Measurements from ENCODE around the gene TBC1D8.

TBC1D8 gene

DNA sequence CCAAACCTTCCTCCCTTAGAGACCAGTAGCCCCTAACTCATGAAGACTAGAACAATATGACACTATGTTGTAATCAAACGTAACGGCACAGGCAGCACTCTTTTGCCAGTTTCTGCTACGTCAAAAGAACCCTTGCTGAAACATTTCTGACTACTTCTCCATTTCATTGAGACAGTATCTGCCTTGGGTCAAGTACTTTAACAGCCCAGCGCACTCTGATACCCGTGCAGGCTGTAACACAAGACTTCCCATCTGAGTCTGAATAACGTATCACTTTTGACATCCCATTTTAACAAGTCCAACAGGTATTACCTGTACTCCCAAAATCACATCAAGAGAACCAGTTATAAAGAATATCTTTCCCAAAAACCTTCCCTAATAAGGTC is 38.4 kb downstream of the TBC1D8 start:
- no peak for DNase-seq (ENCODE audit: low read depth in 1 of 2, low spot score in 1 of 2)

DNA sequence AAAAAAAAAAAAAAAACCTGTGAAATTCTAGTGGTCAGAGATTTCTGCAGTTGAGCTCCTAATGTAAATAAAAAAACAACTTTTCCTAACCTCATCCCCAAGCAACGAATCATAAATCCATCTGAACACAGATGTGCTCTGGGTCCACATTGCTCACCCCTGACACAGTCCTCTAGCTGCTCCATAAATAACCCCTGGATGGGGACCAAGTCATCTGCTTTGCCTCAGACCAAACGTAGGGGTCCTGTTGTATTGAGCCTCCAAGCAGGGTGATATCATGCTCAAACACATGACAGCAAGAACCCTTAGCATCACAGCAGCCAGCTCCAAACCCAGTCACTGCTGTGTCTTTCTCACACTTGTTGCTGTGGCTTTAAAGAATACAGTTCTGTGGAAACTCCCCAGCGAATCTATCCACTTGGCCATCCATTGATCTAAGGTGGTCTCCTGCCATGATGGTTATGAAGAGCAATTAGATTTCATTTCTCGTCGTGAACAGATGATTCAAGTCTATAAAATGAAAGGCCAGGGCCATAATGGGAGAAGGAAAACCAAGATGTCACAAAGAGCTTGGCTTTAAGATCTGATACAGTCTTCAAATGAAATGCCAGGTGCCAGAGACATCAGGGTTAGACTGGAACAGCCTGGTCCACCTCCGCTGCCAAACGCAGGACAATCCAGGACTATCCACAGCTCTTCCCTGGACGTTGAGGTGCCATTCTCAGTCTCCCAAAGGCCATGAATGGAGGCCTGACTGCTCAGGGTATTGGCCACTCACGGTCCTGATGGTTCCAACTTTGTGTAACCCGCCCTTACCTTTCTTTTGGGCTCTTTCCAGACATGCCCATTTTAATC is 39.0 kb downstream of the TBC1D8 start:
- DNase-seq (ENCODE audit: low read depth in 1 of 2, low spot score in 1 of 2) = no peak

DNA sequence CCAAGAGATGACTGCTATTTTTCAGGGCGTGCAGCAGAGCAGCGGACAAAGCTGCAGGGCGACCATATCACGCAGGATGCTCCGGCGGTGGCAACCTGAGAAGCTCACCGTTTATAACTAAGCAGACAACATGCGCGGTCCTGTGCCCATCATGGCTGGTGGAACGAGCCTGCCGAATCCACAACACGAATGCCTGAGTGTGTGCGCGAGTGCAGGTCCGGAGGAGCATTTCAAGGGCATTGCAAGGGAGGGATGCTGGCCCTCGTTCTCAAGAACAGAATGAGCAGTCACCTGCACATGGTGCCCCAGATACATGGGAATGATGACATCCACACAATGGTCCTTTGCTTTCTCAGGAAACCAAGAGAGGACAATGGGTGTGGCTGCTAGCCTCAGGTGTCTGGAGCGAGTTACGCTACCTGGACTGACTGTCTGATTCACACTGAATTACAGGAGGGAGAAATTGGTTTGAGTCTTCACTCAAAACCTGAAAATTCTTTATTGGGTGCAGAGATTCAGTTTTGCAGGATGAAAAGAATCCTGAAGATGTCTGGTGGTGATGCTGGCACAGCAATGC is 39.8 kb downstream of the TBC1D8 start:
- no peak for DNase-seq (ENCODE audit: low read depth in 1 of 2, low spot score in 1 of 2)

- DNase-seq (ENCODE audit: low read depth in 1 of 2, low spot score in 1 of 2) = no peak
Measured at GRCh38 chr2:101109451-101110118, 41.6 kb downstream of the TBC1D8 start.

- no peak for DNase-seq (ENCODE audit: low read depth in 1 of 2, low spot score in 1 of 2)
Measured at GRCh38 chr2:101108357-101108756, 42.8 kb downstream of the TBC1D8 start.

GRCh38 chr2:101107241-101107640 is 43.9 kb downstream of the TBC1D8 start:
- no peak for DNase-seq (ENCODE audit: low read depth in 1 of 2, low spot score in 1 of 2)

DNA sequence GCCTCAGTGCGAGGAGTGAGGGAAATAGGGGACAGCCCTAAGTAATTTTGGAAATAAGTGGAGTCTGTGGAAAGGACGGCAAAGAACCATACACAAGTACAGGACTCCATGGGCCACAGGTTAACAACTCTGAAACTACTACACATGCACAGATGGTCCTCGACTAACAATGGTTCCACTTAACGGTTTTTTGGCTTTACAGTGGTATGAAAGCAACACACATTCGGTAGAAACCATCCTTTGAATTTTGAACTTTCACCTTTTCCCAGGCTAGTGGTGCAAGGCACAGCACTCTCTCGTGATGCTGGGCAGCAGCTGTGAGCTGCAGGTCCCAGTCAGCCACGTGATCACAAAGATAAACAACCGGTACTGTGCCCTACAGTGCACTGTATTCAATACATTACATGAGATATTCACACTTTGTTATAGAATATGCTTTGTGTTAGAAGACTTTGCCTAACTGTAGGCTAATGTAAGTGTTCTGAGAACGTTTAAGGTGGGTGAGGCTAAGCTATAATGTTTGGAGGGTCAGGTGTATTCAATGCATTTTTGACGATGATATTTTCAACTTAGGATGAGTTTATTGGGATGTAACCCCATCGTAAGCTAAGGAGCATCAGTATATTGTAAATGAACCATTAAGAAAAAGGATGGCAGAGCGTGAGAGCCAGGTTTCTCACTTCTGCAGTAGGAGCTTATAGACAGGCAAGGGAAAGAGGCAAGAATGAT is 44.6 kb downstream of the TBC1D8 start:
- DNase-seq (ENCODE audit: low read depth in 1 of 2, low spot score in 1 of 2) = no peak

DNA sequence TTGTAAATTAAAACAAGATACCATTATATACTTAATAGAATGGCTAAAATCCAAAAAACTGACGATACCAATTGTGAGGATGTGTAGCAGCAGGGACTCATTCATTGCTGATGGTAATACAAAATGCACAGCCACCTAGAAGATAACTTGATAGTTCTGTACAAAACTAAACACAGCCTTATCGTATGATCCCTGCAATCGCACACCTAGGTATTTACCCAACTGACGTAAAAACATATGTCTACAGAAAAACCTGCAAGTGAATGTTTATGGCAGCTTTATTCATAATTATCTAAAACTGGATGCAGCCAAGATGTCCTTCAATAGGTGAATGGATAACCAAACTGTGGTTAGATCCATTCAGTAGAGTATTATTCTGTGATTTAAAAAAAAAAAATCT is 45.5 kb downstream of the TBC1D8 start:
- DNase-seq (ENCODE audit: low read depth in 1 of 2, low spot score in 1 of 2) = no peak

- DNase-seq (ENCODE audit: low read depth in 1 of 2, low spot score in 1 of 2) = no peak
Measured at GRCh38 chr2:101097638-101098037, 53.5 kb downstream of the TBC1D8 start.

DNA sequence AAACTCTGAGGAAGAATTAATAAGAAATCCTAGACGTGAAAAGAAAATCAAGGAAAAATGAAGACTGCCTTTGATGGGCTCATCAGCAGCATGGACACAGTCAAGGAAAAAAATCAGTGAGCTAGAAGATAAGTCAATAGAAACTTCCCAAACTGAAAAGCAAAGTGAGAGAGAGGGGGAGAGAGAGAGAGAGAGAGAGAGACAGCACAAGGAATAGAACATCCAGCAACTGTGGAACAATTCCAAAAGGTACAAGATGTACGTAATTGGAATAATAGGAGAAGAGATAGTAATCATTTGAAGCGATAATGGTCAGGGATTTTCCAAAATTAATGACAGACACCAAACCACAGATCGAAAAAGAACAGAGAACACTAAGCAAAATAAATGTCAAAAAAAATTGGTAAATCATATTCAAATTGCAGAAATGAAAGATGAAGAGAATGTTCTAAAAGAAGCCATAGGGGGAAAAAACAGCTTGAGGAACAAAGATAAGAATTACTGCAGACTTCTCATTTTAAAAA is 54.5 kb downstream of the TBC1D8 start:
- no peak for DNase-seq (ENCODE audit: low read depth in 1 of 2, low spot score in 1 of 2)

DNA sequence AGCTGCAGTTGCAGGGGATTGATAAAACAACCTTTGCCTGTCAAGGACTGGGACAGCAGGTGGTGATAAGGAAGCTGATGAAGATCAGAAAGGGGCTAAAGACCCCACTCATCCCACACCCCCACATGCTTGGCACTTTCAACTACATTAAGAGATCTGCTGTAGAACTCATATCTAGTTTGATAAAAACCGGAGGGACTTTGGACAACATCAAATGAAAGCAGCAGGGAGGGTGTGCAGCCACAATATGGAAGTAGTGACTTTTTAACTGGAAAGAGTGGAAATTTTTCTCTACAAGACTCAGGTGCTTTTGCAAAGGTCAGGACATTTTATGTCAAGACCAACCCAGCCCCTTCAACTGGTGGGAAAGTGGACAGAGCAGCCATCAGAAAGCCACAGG is 56.8 kb downstream of the TBC1D8 start:
- no peak for DNase-seq (ENCODE audit: low read depth in 1 of 2, low spot score in 1 of 2)

DNA sequence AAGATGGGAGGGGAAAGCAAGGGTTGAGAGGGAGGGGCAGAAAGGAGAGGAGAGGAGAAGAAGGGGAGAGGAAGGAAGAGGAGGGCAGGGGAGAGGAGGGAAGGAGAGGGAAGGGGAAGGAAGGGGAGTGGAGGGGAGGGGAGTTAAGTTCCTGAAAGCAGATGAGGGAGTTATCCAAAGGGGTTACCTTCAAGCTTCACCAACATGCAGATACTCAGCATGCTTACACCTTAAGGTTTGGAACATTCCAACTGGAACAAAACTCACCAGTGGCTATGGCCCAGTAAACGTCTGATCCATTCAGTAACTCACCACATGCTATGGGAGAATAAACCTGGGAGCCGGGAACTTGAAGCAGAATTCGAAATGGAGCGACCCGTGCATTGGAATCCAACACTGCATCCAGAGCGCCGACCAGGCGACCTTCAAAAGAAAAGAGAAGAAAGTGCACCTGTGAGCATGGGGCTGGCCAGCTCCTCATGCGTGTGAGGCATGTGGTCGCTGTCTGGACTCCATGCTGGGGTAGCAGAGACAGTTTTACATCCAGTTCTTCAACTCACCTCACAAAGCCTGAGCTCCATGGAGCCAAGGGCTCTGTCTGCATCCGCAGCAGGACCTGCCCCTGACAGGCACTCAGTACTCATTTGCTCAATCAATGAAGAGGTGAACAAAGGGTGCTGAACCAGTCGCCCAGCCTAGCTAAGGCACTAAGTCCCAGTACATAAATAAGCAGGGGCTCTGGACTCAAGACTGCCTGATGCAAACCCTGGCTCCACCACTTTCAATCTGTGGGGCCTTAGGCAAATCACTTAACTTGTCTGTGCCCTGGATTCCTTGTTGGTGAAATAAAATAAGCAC is 61.0 kb downstream of the TBC1D8 start:
- DNase-seq (ENCODE audit: low read depth in 1 of 2, low spot score in 1 of 2) = no peak

DNA sequence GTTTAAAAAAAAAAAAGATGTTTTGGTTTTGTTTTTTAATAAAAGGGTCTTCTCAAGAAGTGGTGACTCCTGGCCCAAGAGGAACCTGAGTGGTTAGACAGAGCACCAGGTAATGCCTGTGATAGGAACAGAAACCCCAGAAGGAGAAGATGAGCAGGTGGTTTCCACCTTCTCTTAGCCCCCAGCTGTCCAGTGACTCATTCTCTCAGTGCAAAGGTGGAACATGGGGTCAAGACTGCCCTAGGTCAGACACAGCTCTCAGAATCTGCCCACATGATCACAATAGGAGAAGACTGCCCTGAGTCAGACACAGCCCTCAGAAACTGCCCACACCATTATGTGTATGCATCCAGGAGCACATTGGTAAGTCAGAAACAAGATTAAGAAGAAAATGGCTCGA is 61.8 kb downstream of the TBC1D8 start:
- no peak for DNase-seq (ENCODE audit: low read depth in 1 of 2, low spot score in 1 of 2)

DNA sequence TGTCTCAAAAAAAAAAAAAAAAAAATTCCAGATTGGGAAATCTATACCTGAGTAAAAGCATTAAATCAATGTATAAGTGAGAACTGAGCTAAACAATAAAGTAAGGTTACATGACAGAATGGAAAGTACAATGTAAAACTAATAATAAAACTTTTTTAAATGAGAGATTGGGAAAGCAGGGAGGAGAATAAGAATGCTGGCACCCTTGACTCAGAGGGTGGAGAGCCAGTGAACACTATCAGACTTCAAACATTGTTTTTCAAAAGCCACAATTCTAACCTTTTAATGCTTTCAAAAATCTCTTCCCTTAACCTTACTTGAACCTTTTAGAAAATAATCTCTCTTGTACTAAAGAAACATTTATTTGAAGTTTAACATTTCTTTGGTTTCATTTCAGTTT is 63.5 kb downstream of the TBC1D8 start:
- DNase-seq (ENCODE audit: low read depth in 1 of 2, low spot score in 1 of 2) = no peak

DNA sequence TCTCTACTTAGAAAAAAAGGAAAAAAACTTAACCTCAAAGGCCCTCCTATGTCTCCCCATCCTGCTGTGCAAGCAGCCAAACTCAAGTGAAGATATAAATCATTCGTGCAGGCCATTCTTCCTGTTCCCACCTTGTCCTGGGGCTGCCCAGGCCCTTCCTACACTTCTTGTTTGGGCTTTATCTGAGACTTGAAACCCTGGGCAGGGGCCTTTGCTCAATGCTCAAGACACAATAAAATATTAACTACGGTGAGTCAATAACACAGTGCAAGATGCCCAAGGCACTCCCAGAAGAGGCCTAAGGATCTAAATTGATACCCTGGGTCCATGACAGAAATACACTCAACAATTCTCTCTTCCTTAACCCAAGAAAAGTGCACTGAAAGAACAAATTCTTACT is 67.6 kb downstream of the TBC1D8 start:
- DNase-seq (ENCODE audit: low read depth in 1 of 2, low spot score in 1 of 2) = no peak

DNA sequence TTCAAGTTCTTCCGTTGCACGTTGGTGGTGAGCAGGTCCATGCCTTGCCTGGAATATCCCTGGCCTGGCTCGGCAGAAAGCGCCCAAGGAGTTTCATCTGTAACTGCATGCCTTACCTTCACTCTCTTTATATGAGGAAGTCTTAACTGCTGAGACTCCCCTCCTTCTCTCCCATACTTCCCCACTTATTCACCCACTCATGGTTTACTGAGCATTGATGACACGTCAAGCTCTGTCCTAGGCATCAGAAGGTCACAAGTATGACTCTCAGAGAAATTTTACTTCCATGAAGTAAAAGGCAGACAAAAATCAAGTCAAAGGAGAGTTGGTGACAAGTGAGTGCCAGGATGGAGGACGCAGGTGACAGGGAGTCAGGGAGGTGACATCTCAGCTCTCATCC is 68.2 kb downstream of the TBC1D8 start:
- no peak for DNase-seq (ENCODE audit: low read depth in 1 of 2, low spot score in 1 of 2)

DNA sequence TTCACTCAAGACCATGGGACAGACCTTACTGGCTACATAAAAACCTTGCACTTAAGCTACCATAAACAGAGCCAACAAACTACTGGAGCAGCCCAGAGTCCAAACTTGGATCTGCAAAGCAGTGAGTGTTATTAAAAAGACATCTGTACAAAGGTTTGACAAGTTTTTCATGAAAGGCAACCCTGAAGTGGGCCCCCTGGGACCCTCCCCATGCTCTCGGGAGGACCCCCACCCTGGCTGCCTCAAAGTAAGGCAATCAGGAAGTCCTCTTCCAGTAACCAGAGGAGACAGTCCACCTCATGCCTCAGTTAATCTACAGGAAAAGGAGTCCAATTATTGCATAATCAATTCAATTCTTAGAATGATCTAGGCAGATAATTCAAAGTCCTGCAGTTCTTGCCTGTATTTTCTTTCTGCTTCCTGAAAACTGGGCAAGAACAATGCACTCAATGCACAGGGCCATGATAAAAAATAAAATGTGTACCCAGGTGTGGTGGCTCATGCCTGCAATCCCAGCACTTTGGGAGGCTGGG is 69.7 kb downstream of the TBC1D8 start:
- no peak for DNase-seq (ENCODE audit: low read depth in 1 of 2, low spot score in 1 of 2)

- no peak for DNase-seq (ENCODE audit: low read depth in 1 of 2, low spot score in 1 of 2)
Measured at GRCh38 chr2:101080211-101081068, 70.7 kb downstream of the TBC1D8 start.

DNA sequence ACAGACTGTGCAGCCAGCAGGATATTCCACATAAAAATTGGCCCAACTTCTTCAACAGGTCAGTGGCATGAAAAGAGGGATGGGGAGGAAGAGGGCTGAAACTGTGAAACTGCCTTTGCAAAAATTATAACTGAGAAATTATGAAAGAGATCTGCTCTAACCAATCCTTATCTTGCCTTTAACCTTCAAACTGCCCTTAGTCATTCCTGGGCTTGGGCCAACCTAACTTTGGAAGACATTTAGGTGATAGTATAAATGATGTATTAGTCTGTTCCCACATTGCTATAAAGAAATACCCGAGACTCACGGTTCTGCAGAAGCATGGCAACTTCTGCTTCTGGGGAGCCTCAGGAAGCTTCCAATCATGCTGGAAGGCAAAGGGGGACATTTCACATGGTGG is 74.6 kb downstream of the TBC1D8 start:
- DNase-seq (ENCODE audit: low read depth in 1 of 2, low spot score in 1 of 2) = no peak
